Duodenal mucosa (tissue), 2 donors: ENCODE data around the gene SYT8.

Experiments used
- H3K27ac ChIP-seq: one replicate; pipeline ENCODE4 v1.7.0; 2013; ENCODE audit warnings: low read depth, low read length
- H3K27me3 ChIP-seq, 2 donors: one replicate each; pipeline ENCODE4 v1.7.0; 2013; ENCODE audit warnings: low read length in 2 of 2, control low read depth in 1 of 2; ENCODE audit not compliant: insufficient read depth in 2 of 2, control insufficient read depth in 1 of 2
- H3K36me3 ChIP-seq, 2 donors: one replicate each; pipeline ENCODE4 v1.7.0; 2013; ENCODE audit warnings: low read length in 2 of 2, control low read depth in 1 of 2; ENCODE audit not compliant: insufficient read depth in 2 of 2, control insufficient read depth in 1 of 2
- H3K4me1 ChIP-seq, 2 donors: one replicate each; pipeline ENCODE4 v1.7.0; 2013; ENCODE audit warnings: low read length in 2 of 2, control low read depth in 1 of 2; ENCODE audit not compliant: insufficient read depth in 2 of 2, control insufficient read depth in 1 of 2
- H3K4me3 ChIP-seq, 2 donors: one replicate each; pipeline ENCODE4 v1.7.0; 2013; ENCODE audit warnings: low read length in 2 of 2, low read depth in 1 of 2
- H3K9ac ChIP-seq, 2 donors: one replicate each; pipeline ENCODE4 v1.7.0; 2013; ENCODE audit warnings: low read length in 2 of 2, low read depth in 1 of 2
- H3K9me3 ChIP-seq, 2 donors: one replicate each; pipeline ENCODE4 v1.7.0; 2013; ENCODE audit warnings: low read length in 2 of 2, control low read depth in 1 of 2; ENCODE audit not compliant: control insufficient read depth in 1 of 2

Gene SYT8

GRCh38 chr11:1845561-1846452, 11.0 kb downstream of the SYT8 start:
- Histone ChIP-seq H3K4me3 (no peak overlapping the region), H3K9me3 (no peaks in the 10 kb centered on the region), H3K9ac (no peak overlapping the region), H3K27ac (no peak overlapping the region), H3K36me3 (no peaks in the 10 kb centered on the region), H3K27me3 (no peaks in the 10 kb centered on the region), H3K4me1 (peaks cover 15 to 28% of the 10 kb centered on the region in 2 donors)

DNA sequence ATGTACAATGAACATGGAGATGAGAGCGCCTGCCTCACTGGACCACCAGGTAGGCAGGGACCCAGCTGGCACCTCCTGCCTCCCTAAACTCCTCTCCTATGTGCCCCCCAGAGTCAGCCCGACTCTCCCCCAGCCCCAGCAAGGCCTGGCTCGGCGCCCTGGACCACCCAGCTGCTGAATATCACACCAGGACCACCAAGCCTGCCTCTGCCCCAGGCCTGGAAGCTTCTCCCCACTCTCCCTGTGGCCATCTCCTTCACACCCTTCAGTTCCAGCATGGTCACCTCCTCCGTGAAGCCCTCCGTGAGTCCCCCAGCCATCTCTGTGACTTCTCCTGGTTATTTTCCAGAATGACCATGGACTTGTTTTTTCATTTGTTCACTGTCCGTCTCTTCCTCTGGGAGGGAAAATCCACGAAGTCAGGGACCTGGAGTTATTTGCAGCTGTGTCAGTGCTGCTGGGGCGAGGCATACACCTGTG, 11.7 kb downstream of the SYT8 start:
- Histone ChIP-seq H3K4me1 (peaks cover 18 to 31% of the 10 kb centered on the region in 2 donors), H3K27me3 (no peaks in the 10 kb centered on the region), H3K36me3 (no peaks in the 10 kb centered on the region), H3K9me3 (no peaks in the 10 kb centered on the region), H3K9ac (no peak overlapping the region), H3K4me3 (no peak overlapping the region), H3K27ac (no peak overlapping the region)

DNA sequence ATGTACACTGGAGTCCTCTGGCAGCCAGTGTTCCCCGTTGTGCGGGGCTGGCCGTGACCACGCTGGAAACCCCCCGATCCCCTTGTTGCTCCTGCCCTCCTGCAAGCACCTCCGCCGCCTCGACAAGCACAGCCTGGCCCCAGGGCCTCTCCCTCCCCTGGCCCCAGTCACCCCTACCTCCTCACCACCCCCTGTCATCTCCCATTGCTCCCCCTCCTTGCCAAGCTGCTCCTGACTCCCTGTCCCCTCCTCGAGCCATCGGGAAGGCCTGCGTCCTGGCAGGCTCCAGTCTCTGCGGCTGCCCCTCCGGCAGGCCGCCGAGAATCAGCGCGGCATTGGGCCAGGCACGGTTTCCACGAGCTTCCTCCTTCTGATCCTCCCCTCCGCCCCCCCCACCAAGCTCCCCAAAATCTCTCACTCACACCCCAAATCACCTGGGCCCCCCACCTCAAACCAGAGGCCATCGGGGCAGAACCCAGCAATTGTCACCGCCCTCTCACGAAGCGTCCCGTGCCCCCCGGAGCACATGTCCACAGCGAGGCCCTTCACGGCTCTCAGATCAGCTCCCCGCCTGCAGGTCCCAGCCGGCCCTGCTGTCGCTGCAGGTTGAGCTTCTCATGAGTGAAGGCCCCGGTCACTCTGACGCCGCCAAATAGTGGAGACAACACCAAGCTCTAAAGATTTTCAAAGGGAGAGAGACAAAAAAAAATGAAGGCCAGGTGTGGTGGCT, 12.4 kb downstream of the SYT8 start:
- Histone ChIP-seq H3K4me3 (no peak overlapping the region), H3K4me1 (peaks cover 23 to 38% of the 10 kb centered on the region in 2 donors), H3K9me3 (no peaks in the 10 kb centered on the region), H3K36me3 (no peaks in the 10 kb centered on the region), H3K27me3 (no peaks in the 10 kb centered on the region), H3K9ac (no peak overlapping the region), H3K27ac (no peak overlapping the region)

- Histone ChIP-seq H3K9ac (no peak overlapping the region), H3K36me3 (no peaks in the 10 kb centered on the region), H3K27me3 (no peaks in the 10 kb centered on the region), H3K4me3 (no peak overlapping the region), H3K9me3 (no peaks in the 10 kb centered on the region), H3K27ac (no peak overlapping the region), H3K4me1 (peaks cover 29 to 43% of the 10 kb centered on the region in 2 donors)
These were observed 13.3 kb downstream of the SYT8 start for GRCh38 chr11:1847926-1848639.

- H3K4me3 ChIP-seq, result no peak overlapping the region
- peaks cover 29 to 42% of the 10 kb centered on the region in 2 donors for H3K4me1 ChIP-seq
- no peaks in the 10 kb centered on the region for H3K36me3 ChIP-seq
- no peaks in the 10 kb centered on the region for H3K27me3 ChIP-seq
- no peak overlapping the region for H3K27ac ChIP-seq
- H3K9ac ChIP-seq, result no peak overlapping the region
- H3K9me3 ChIP-seq, result no peaks in the 10 kb centered on the region
These were observed 14.0 kb downstream of the SYT8 start for GRCh38 chr11:1848640-1849430.

- H3K36me3 ChIP-seq, result no peaks in the 10 kb centered on the region
- no peaks in the 10 kb centered on the region for H3K9me3 ChIP-seq
- no peak overlapping the region for H3K4me3 ChIP-seq
- H3K27me3 ChIP-seq, result no peaks in the 10 kb centered on the region
- no peak overlapping the region for H3K9ac ChIP-seq
- H3K4me1 ChIP-seq, result peaks cover 17 to 30% of the 10 kb centered on the region in 2 donors
- H3K27ac ChIP-seq, result no peak overlapping the region
These were observed 16.8 kb downstream of the SYT8 start for GRCh38 chr11:1851468-1852180.

DNA sequence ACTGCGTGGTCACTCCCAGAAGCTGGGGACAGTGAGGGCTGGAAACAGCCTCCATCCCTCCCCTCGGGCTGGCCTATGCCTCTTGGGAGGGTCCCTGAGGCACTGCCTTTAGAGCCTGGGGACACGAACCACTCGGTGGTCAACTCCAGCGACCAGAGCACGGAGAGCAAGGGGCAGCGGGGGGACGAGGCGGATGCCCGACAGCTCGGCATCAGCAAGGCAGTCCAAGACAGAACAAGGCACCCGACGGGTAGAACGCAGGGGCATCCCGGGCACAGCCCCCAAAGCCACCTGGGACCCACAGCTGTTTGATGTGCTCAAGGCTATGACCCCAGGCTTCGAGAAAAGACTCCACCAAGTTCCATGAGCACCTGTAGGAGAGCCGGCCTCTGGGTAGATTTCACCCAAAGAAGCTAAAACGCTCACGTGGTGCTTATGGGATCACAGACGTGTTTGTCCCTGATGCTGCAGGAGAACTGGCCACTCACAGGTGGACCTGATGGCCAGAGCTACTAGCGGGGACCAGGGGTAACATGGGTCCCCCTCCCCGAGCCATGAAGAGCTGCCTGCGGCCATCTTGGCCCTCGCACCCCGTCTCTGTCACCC, 17.6 kb downstream of the SYT8 start:
- H3K27me3 ChIP-seq, result no peaks in the 10 kb centered on the region
- no peaks in the 10 kb centered on the region for H3K36me3 ChIP-seq
- H3K9ac ChIP-seq, result peak overlapping the region; percentile 25 to 61
- H3K4me3 ChIP-seq, result peak overlapping the region in 1 of 2 donors; percentile 21
- H3K4me1 ChIP-seq, result peaks cover 17 to 30% of the 10 kb centered on the region in 2 donors
- no peaks in the 10 kb centered on the region for H3K9me3 ChIP-seq
- peak overlapping the region; percentile 62 for H3K27ac ChIP-seq

DNA sequence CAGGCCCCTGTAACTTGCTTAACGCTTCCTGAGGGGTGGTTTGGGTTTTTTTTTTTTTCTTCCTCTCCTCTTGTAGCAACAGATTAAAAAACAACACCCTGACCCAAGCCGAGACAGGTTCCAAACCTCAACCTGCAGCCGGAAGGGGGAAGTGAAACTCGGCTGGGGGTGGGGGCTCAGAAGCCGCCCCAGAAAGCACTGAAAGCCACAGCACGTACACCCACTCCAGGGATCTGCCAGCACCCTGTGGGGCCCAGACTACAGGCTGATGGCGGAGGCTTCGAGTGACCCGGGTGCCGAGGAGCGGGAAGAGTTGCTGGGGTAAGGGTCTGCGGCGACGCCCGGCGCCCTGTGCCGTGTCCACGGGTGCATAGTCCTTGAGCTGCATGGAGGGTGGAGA, 18.1 kb downstream of the SYT8 start, which contains the start of gene LSP1:
LSP1 (plus strand) TSS at position 208 of the 400 bp plus-strand sequence; CDS start at position 269, 61 bp downstream.
- H3K4me1 ChIP-seq, result peaks cover 17 to 30% of the 10 kb centered on the region in 2 donors
- H3K27me3 ChIP-seq, result no peaks in the 10 kb centered on the region
- H3K9me3 ChIP-seq, result no peaks in the 10 kb centered on the region
- peak within 1 kb of the TSS; percentile 51 to 61 for H3K9ac ChIP-seq
- no peaks in the 10 kb centered on the region for H3K36me3 ChIP-seq
- peak within 1 kb of the TSS; percentile 62 for H3K27ac ChIP-seq
- peak within 1 kb of the TSS; percentile 61 to 68 for H3K4me3 ChIP-seq
